SHP77 (cell line): ENCODE results near the gene CDH16.
"Not testable (repeated sequence)": the region's sequence is repeated elsewhere in the genome, so short reads cannot be mapped to it uniquely, and the experiment has no call there.

Source experiments
- DNase-seq, 2 experiments: peaks; one replicate each; lab custom pipeline; 2025; lab: John Stamatoyannopoulos, UW

The CDH16 gene

GRCh38 chr16:66872559-66872942 lies 46.1 kb downstream of the CDH16 start:
- no peak for DNase-seq

- DNase-seq = no peak
These were observed 46.8 kb downstream of the CDH16 start for GRCh38 chr16:66871840-66872239.

GRCh38 chr16:66871363-66871762 lies 47.3 kb downstream of the CDH16 start:
- DNase-seq = not testable (repeated sequence)

DNA sequence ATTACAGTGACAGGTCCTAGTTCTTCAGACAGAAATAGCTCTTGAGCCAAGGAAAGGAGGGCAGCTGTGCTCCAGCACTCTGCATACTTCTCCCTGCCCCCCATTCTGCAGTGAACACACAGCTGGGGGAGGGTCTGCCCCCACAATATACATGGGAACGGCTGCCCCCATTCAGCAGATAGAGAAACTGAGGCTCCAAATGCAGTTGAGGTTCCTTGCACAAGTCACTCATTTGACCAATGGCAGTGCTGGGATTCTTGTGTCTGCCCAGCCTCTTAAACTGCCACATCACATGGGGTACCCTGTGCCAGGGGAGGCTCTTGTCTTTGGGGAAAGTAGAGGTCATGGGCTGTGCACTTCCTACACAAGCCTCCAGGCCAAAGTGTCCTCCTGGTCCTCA lies 49.3 kb downstream of the CDH16 start:
- DNase-seq = no peak

DNA sequence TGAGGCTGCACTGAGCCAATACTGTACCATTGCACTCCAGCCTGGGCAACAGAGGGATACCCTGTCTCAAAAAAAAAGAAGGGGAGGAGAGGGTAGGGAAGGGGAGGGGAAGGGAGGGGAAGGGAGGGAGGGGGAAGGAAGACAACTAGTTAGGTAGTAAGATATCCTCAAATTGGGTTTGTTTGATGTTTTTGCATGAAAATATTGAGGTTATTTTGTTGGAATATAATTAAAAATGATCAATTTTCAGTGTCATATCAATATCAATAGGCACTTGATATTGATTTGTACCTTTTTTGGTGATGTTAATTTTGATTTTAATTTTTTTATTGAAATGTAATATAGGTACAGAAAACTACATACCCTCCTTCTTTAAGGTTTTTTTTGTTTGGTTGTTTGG lies 55.0 kb downstream of the CDH16 start:
- no peak for DNase-seq

DNA sequence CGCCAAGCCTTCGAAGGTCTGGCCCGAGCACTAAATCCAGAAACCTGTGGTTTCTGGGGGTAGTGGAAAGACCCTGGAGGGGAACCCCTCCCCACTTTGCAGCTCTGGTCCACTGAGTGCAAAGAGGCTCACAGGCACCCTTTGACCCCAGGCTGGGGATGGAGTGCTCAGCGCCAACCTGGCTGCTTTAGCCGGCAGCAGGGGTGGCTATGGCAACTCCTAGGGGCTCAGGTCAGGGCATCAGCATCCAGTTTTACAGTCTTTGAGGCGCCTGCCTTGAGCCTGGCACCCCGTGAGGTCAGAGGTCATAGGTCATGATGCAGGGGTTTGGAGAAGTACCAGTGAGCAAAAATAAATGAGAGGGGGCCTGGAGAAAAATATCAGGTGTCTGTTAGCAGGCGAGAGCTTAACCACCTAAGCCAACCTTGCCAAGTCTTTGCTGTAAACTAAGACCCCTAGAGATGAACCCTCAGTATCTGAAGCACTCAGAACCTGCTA lies 56.6 kb downstream of the CDH16 start:
- DNase-seq = no peak

DNA sequence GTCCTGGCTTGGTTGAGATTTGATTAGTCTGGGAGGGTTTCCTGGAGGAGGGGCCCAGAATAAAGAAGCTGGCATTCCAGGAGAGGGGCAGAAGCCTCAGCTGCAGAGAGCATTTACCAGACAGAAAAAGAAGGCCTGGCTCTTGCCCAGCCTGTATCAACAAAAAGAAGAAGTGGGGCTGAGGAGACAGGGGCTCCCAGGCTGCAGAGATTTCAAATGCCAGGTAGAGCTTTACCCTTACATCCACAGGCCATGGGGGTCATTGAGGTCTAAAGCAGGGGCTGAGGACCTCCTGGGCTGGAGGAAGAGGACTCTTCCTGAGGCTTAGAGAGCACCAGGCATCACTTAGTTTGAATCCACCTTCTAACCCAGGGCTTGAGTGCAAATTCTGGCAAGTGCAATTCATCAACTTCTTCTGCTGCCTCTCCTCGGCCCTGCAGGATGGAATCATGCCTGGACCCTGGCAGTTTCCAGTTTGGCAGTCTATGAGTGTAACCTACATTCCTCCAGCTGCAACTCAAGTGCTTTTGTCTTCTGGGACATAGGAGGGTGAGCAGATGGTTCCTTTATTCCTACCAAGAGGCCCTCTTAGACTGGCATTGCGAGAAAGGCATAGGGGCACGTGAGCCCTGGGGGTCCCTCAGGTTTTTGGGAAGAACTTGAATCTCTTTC lies 59.2 kb downstream of the CDH16 start:
- DNase-seq = peak in 1 of 2 experiments; percentile 18

- DNase-seq = peak; percentile 25 to 53
These were observed 59.8 kb downstream of the CDH16 start for GRCh38 chr16:66858740-66859396.
